ENCODE measurements around the gene RNF151. TPM values are rescaled to one million over a fixed set of nuclear protein-coding genes. Genes with fewer than 3 reads are reported as not detected.

The RNF151 gene
- total and polyA plus RNA-seq, 10 of the 15 experiments (the other 5 are each of a cell fraction or from before 2014, with no cell fraction given): 0.17 to 0.56 TPM; not detected in 8

DNA sequence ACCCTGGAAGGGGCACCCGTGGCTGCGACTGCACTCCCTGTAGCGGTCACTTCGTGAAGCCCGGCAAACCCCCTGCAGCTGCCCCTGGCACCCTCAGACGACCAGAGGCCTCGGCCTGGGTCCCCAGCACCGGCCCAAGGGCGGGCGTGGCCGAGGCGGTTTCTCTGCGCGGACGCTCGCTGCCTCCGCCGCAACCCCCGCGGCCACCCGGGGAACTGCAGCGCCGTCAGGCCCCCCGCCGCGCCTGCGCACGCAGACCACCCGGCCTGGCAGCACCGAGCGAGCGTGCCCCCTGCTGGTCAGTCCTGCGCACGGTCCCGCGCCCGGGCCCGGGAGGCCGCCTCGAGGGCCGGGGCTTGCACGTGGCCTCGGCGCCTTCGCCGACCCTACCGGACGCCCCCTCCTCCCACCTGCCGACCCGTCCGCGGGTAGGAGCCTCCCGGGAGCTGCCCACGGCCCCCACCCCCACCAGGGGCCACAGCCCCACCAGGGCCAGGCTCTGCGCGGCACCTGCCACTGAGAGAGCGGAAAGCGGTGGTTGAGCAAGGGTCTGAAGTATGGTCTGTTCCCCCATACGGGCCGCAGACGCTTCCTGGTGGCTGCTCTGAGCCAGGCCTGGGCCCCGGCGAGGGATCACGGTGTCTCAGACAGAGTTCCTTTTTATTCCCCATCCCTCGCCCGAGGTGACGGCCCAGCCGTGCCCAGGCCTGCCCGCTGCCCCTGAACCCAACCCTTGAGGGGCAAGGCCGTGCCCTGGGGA, 36.9 kb upstream of the RNF151 start (continued):
- TF ChIP-seq FOXK2 (IDR thresholded peaks at IDR 0.05) (no peak), NR2F1 (conservative IDR thresholded peaks at IDR 0.05) (peak; percentile 68), CBFB (IDR thresholded peaks at IDR 0.05; ENCODE audit: low read depth) (no peak), BACH1 (IDR thresholded peaks at IDR 0.05; ENCODE audit: borderline replicate concordance) (peak; percentile 80), POLR2A (IDR thresholded peaks at IDR 0.05; ENCODE audit: low read depth, low read length) (peak; percentile 43; the same call in 1 of the 2 replicates), RUNX3 (IDR thresholded peaks at IDR 0.05; ENCODE audit: low read length) (peak; percentile 38), JUND (IDR thresholded peaks at IDR 0.05; ENCODE audit: low read depth, low read length) (0 out of 2 replicates have a peak, but pooled peaks have one; percentile 27)
- TF ChIP-seq, protein P1, sequence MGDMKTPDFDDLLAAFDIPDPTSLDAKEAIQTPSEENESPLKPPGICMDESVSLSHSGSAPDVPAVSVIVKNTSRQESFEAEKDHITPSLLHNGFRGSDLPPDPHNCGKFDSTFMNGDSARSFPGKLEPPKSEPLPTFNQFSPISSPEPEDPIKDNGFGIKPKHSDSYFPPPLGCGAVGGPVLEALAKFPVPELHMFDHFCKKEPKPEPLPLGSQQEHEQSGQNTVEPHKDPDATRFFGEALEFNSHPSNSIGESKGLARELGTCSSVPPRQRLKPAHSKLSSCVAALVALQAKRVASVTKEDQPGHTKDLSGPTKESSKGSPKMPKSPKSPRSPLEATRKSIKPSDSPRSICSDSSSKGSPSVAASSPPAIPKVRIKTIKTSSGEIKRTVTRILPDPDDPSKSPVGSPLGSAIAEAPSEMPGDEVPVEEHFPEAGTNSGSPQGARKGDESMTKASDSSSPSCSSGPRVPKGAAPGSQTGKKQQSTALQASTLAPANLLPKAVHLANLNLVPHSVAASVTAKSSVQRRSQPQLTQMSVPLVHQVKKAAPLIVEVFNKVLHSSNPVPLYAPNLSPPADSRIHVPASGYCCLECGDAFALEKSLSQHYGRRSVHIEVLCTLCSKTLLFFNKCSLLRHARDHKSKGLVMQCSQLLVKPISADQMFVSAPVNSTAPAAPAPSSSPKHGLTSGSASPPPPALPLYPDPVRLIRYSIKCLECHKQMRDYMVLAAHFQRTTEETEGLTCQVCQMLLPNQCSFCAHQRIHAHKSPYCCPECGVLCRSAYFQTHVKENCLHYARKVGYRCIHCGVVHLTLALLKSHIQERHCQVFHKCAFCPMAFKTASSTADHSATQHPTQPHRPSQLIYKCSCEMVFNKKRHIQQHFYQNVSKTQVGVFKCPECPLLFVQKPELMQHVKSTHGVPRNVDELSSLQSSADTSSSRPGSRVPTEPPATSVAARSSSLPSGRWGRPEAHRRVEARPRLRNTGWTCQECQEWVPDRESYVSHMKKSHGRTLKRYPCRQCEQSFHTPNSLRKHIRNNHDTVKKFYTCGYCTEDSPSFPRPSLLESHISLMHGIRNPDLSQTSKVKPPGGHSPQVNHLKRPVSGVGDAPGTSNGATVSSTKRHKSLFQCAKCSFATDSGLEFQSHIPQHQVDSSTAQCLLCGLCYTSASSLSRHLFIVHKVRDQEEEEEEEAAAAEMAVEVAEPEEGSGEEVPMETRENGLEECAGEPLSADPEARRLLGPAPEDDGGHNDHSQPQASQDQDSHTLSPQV (IDR thresholded peaks at IDR 0.05): peak; percentile 91

DNA sequence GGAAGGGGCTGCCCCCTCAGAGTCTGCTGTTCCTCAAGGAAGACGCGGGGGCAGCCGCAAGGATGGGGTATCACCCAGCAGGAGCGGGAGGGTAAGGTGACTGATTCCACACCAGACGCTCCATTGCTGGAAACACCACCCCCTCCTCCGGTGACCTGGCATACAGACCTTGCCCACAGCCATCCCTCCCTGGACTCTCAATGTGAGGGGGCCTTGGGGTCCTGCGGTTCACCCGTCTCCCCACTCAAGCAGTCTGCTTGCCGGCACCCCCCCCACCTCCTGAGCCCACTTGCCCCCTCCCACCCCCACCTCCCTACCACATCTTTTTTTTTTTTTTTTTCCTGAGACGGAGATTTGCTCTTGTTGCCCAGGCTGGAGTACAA, 36.3 kb upstream of the RNF151 start:
- Histone ChIP-seq H4K20me1 (ENCODE audit: control insufficient read depth, insufficient read depth) (no peaks in the 10 kb centered on the region), H3K4me1 (ENCODE audit: control insufficient read depth, insufficient read depth, low read length) (no peaks in the 10 kb centered on the region; the same call in 1 of the 2 replicates), H3K79me2 (ENCODE audit: control insufficient read depth, insufficient read depth, low read length) (no peaks in the 10 kb centered on the region), H3K27me3 (replicated peaks in 1 of 2; ENCODE audit: control insufficient read depth in 2 of 2, insufficient read depth in 2 of 2, low read length in 1 of 2) (no peaks in the 10 kb centered on the region; a peak in 3 of 4 replicates), H3K27ac (ENCODE audit: control insufficient read depth, insufficient read depth) (no peak overlapping the region), H2AFZ (ENCODE audit: control insufficient read depth, low read depth, low read length) (no peak overlapping the region), H3K4me3 (no peak overlapping the region), H3K36me3 (ENCODE audit: control insufficient read depth in 2 of 2, insufficient read depth in 2 of 2, low read length in 1 of 2) (no peaks in the 10 kb centered on the region), H3K4me2 (ENCODE audit: control insufficient read depth, insufficient read depth) (no peak overlapping the region), H3K9me3 (replicated peaks; ENCODE audit: control insufficient read depth, insufficient read depth, low read length) (no peaks in the 10 kb centered on the region), H3K9ac (ENCODE audit: control insufficient read depth, insufficient read depth, low read length) (no peak overlapping the region)
- CTCF ChIA-PET: interaction anchor here (1.6 to 2.5 kb wide), 4 partner anchors 10 to 64 kb away, joined by 4 to 12 read pairs (median 8); no protein-coding TSS in a partner anchor
- FAIRE-seq: no peak
- TF ChIP-seq MYB (IDR thresholded peaks at IDR 0.05; ENCODE audit: borderline replicate concordance, low read depth, low read length): no peak
- TF ChIP-seq, protein P1 (IDR thresholded peaks at IDR 0.05): no peak
- TF ChIP-seq CBX5 (IDR thresholded peaks at IDR 0.05; ENCODE audit: low read depth): no peak
- TF ChIP-seq RAD51 (IDR thresholded peaks at IDR 0.05): no peak
- TF ChIP-seq PAX8 (IDR thresholded peaks at IDR 0.05): no peak
- TF ChIP-seq, protein P2, sequence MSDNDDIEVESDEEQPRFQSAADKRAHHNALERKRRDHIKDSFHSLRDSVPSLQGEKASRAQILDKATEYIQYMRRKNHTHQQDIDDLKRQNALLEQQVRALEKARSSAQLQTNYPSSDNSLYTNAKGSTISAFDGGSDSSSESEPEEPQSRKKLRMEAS (IDR thresholded peaks at IDR 0.05; ENCODE audit: low read depth, low read length): no peak
- TF ChIP-seq HDAC6 (IDR thresholded peaks at IDR 0.05; ENCODE audit: unreplicated experiment): no peak
- TF ChIP-seq ZNF207 (IDR thresholded peaks at IDR 0.05; ENCODE audit: borderline replicate concordance): no peak
- intact Hi-C loops (cut with micrococcal nuclease; ENCODE audit: unreplicated experiment): no loop called here
- no peak for ATAC-seq
- RAD21 ChIA-PET (ENCODE audit: unreplicated experiment): no interaction called here
- BruUV-seq (replicated peaks): no TSS peak
- POLR2A ChIA-PET: no interaction called here
- in situ Hi-C loops (cut with MboI): loop anchor here (10.0 kb wide), 1 partner anchor 66 kb away; no protein-coding TSS in a partner anchor
- 71% methylated on average over 6 of the region's 10 CpGs for WGBS (ENCODE audit: insufficient coverage, insufficient replicate concordance, low lambda C conversion rate, missing lambda C conversion rate)
- DNase-seq (ENCODE audit: low read depth, low spot score): no peak
- SMC1A ChIA-PET (ENCODE audit: uncharacterized antibody, unreplicated experiment): interaction anchor here (1.8 kb wide), 1 partner anchor 64 kb away, joined by 3 read pairs; no protein-coding TSS in a partner anchor

All from GM12878 (cell line).